T1000 (cell line): ENCODE results near the gene VIM.
"Not testable (repeated sequence)": the region's sequence is repeated elsewhere in the genome, so short reads cannot be mapped to it uniquely, and the experiment has no call there.

Experiments
- DNase-seq: peaks from one replicate; lab custom pipeline; 2025; ENCODE audit warnings: mixed read lengths; lab: John Stamatoyannopoulos, UW

Gene VIM

GRCh38 chr10:17256627-17257026 lies 28.6 kb downstream of the VIM start:
- DNase-seq: no peak

DNA sequence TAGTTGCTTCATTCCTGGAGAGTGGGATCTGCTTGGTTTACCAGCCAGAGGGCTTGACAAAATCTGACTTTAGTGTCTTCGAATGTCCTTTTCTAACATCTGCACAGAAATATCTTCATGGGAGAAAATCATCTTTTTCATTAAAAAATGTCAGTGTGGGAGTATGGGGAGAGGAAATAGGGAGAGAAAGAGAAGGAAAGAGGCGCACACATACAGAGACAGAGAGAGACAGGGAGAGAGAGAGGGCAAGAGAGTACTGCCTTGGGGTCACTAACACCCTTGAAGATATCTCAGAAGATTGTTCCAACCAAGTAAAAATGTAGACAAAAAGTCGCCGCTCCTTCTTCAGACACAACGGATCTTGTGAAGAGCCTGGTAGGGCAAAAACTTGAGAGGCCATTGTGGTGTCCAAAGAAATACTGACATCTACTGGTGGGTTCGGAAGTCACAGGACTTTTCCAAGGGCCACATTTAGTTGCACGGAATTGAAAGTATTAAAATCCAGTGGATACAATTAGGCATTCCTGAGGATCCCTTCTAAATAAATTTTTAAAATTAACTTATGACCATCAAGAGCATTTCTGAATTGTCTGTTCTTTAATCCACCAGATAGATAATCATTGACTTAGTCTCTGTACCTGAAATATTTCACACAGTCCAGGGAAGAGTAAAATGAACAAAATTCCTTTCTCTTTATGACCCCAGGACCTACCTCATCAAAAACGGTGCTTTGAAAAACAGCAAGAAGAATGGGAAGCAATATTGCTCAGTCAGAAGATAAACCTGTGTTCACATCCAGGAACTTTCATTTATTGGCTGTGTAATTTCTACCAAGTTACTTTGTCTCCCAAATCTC lies 29.7 kb downstream of the VIM start:
- no peak for DNase-seq

DNA sequence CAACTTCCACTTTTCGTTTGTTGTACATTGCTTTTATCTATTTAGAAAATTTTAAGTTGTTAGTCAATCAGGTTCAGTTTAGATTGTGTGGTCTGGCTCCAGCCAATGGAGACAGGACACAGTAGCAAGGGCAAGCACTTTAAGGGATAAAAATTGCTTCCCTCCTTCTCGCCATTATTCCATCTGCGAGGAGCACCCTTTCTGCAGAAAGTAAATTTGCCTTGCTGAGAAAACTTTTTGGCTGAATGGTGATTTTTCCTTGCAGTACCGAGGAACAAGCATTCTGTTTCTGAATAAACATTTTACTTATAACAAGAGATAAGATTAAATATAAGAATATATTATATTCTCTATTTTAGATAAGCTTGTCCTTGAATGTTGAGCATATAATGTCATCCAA lies 34.5 kb downstream of the VIM start:
- no peak for DNase-seq

- no peak for DNase-seq
Measured at GRCh38 chr10:17263580-17263979, 35.5 kb downstream of the VIM start.

GRCh38 chr10:17265468-17265867 lies 37.4 kb downstream of the VIM start:
- DNase-seq: no peak

DNA sequence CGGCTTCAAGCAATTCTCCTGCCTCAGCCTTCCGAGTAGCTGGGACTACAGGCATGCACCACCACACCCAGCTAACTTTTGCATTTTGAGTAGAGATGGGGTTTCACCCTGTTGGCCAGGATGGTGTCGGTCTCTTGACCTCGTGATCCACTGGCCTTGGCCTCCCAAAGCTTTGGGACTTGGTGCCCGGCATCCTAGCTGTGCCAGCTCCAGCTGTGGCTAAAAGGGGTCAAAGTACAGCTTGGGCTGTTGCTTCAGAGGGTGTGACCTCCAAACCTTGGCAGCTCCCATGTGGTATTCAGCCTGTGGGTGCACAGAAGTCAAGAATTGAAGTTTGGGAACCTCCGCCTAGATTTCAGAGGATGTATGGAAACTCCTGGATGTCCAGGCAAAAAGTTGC lies 38.5 kb downstream of the VIM start:
- DNase-seq: not testable (repeated sequence)

DNA sequence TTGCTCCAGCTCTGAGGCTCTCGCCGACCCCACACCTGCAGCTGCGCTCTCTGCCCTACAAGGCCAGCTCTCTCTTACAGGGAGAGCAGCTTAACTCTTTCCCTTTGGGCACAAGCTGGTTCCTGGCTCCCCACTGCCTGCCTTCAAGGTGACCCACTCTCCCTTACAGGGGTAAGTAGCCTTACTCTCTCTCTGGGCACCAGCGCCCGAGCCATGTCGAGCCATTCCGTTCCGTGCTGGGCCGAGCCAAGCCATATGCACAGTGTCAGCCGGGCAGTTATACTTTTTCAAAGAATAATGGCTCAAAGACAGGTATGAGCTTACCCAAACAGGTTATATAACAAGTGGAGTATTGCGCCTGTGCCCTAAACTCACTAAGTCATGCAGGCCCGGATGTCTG lies 44.6 kb downstream of the VIM start:
- no peak for DNase-seq

GRCh38 chr10:17273403-17273802 lies 45.4 kb downstream of the VIM start:
- no peak for DNase-seq

GRCh38 chr10:17276756-17277424 lies 48.8 kb downstream of the VIM start:
- DNase-seq: no peak

DNA sequence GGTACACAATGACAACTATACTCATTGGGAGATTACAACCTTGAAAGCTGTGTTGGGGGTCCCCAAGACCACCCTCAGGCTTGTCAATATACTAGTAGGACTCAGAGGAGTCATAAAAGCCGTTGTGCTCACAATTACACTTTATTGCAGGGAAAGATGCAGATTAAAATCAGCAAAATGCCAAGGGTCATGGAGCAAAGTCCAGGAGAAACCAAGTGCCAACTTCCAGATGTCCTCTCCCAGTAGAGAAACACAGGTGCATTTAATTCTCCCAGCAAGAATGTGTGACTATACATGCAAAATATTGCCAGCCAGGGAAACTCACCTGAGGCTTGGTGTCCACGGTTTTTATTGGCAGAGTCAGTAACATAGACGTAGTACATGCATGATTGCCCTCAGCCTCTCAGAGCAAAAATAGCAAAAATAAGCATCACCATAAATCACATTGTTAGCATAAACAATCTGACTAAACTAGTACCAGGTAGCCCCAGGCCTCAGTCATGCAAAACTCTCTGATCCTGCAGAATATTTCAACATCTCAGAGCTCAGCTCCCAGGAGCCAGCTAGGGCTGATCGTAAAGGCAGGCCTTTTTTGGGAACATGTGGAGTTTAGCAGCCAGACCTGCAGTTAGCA lies 50.7 kb downstream of the VIM start:
- no peak for DNase-seq

GRCh38 chr10:17282311-17282710 lies 54.3 kb downstream of the VIM start:
- DNase-seq: no peak

DNA sequence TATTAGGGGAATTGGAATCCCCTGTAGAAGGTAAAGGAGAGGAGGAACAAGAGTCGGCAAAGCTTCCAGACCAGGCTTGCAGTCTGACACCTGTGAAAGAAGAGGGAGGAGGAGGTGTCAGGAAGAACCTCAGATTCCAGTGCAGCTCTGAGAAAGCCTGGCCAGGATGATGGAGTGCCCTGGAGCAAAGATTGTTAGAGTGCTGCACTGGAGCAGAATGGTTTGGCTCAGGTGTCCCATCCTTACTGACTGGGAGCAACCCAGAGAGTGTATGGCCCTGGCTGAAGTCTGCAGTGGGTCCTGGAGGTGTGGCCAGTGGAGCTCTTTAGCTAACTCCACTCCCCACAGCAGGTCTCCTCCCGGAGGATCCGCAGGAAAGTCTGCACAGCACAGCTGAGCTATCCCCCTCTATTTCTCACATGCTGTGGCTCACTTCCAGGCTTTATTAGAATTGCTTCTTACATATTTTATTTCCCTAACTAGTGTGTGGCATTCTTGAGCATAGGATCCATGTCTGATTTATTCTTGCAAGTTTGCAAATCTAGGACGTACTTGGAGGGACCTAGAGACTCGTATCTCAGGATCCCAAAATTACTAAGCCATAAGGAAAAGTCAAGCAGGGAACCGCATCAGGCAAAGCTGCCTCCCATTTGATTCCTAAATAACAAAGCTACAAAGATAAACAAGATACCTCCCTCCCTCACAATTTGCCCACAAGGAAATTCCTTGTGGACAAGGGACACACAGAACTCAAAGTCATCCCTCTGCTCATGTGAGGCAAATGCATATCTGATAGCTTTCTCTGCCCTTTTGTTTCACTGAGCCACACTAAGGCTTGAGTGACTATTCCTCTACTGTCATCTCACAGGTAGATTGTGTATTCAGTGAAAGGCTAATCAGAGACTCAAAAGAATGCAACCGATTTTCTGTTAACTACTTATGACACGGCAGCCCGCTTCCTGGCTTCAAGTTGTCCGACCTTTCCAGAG lies 58.8 kb downstream of the VIM start:
- no peak for DNase-seq
